Measurements from ENCODE around the gene ANKS1A.

ANKS1A gene

GRCh38 chr6:35068206-35068605, 179.2 kb downstream of the ANKS1A start:
- peak overlapping the region; percentile 45 for H3K27ac Mint-ChIP-seq
- no peaks in the 10 kb centered on the region for H3K9me3 Mint-ChIP-seq
- H3K4me1 Mint-ChIP-seq = peaks cover 7% of the 10 kb centered on the region
- ATAC-seq (no peak), DNase-seq (ENCODE audit: low spot score in 2 of 2) (no peak)
- no peaks in the 10 kb centered on the region for H3K36me3 Mint-ChIP-seq
- H3K4me3 Mint-ChIP-seq = no peak overlapping the region

GRCh38 chr6:35068644-35069043, 179.6 kb downstream of the ANKS1A start:
- Mint-ChIP-seq H3K36me3 (no peaks in the 10 kb centered on the region), H3K9me3 (no peaks in the 10 kb centered on the region), H3K4me3 (no peak overlapping the region), H3K27ac (peak overlapping the region; percentile 45), H3K4me1 (peaks cover 2% of the 10 kb centered on the region)
- ATAC-seq = no peak
- no peak for DNase-seq (ENCODE audit: low spot score in 2 of 2)

- no peak for ATAC-seq
- no peak overlapping the region for H3K4me3 Mint-ChIP-seq
- no peaks in the 10 kb centered on the region for H3K36me3 Mint-ChIP-seq
- no peak overlapping the region for H3K27ac Mint-ChIP-seq
- H3K4me1 Mint-ChIP-seq = no peaks in the 10 kb centered on the region
- no peak for DNase-seq (ENCODE audit: low spot score in 2 of 2)
- no peaks in the 10 kb centered on the region for H3K9me3 Mint-ChIP-seq
These were observed 180.2 kb downstream of the ANKS1A start for GRCh38 chr6:35069262-35069661.

GRCh38 chr6:35070111-35070510, 181.1 kb downstream of the ANKS1A start:
- Mint-ChIP-seq H3K27ac (no peak overlapping the region), H3K9me3 (no peaks in the 10 kb centered on the region), H3K36me3 (no peaks in the 10 kb centered on the region), H3K4me1 (no peaks in the 10 kb centered on the region), H3K4me3 (no peak overlapping the region)
- ATAC-seq (no peak), DNase-seq (ENCODE audit: low spot score in 2 of 2) (no peak)

GRCh38 chr6:35071347-35071994, 182.4 kb downstream of the ANKS1A start:
- Mint-ChIP-seq H3K4me1 (no peaks in the 10 kb centered on the region), H3K4me3 (no peak overlapping the region), H3K36me3 (no peaks in the 10 kb centered on the region), H3K27ac (peak overlapping the region; percentile 48), H3K9me3 (no peaks in the 10 kb centered on the region)
- ATAC-seq (no peak), DNase-seq (ENCODE audit: low spot score in 2 of 2) (no peak)

- Mint-ChIP-seq H3K4me1 (no peaks in the 10 kb centered on the region), H3K36me3 (no peaks in the 10 kb centered on the region), H3K9me3 (no peaks in the 10 kb centered on the region), H3K4me3 (no peak overlapping the region), H3K27ac (peak overlapping the region; percentile 48)
- DNase-seq (ENCODE audit: low spot score in 2 of 2) (no peak), ATAC-seq (no peak)
These were observed 183.1 kb downstream of the ANKS1A start for GRCh38 chr6:35072051-35072697.

- Mint-ChIP-seq H3K27ac (peak overlapping the region; percentile 48), H3K9me3 (no peaks in the 10 kb centered on the region), H3K4me1 (no peaks in the 10 kb centered on the region), H3K4me3 (no peak overlapping the region), H3K36me3 (no peaks in the 10 kb centered on the region)
- no peak for DNase-seq (ENCODE audit: low spot score in 2 of 2)
- no peak for ATAC-seq
These were observed 183.6 kb downstream of the ANKS1A start for GRCh38 chr6:35072698-35073055.

GRCh38 chr6:35073211-35073610, 184.2 kb downstream of the ANKS1A start:
- H3K4me3 Mint-ChIP-seq = no peak overlapping the region
- DNase-seq (ENCODE audit: low spot score in 2 of 2) (no peak), ATAC-seq (no peak)
- no peaks in the 10 kb centered on the region for H3K36me3 Mint-ChIP-seq
- no peaks in the 10 kb centered on the region for H3K9me3 Mint-ChIP-seq
- no peaks in the 10 kb centered on the region for H3K4me1 Mint-ChIP-seq
- H3K27ac Mint-ChIP-seq = peak overlapping the region; percentile 48

- H3K36me3 Mint-ChIP-seq = no peaks in the 10 kb centered on the region
- H3K4me3 Mint-ChIP-seq = no peak overlapping the region
- no peaks in the 10 kb centered on the region for H3K9me3 Mint-ChIP-seq
- no peaks in the 10 kb centered on the region for H3K4me1 Mint-ChIP-seq
- no peak overlapping the region for H3K27ac Mint-ChIP-seq
- ATAC-seq (no peak), DNase-seq (ENCODE audit: low spot score in 2 of 2) (no peak)
These were observed 184.9 kb downstream of the ANKS1A start for GRCh38 chr6:35073766-35074471.

GRCh38 chr6:35076997-35077712, 188.1 kb downstream of the ANKS1A start:
- Mint-ChIP-seq H3K4me3 (no peak overlapping the region), H3K9me3 (no peaks in the 10 kb centered on the region), H3K36me3 (no peaks in the 10 kb centered on the region), H3K27ac (no peak overlapping the region), H3K4me1 (no peaks in the 10 kb centered on the region)
- DNase-seq (ENCODE audit: low spot score in 2 of 2) (no peak), ATAC-seq (no peak)

GRCh38 chr6:35077713-35078105, 188.7 kb downstream of the ANKS1A start:
- DNase-seq (ENCODE audit: low spot score in 2 of 2) = no peak
- H3K4me3 Mint-ChIP-seq = no peak overlapping the region
- H3K36me3 Mint-ChIP-seq = no peaks in the 10 kb centered on the region
- no peaks in the 10 kb centered on the region for H3K4me1 Mint-ChIP-seq
- ATAC-seq = no peak
- H3K9me3 Mint-ChIP-seq = no peaks in the 10 kb centered on the region
- H3K27ac Mint-ChIP-seq = no peak overlapping the region

- no peak overlapping the region for H3K4me3 Mint-ChIP-seq
- DNase-seq (ENCODE audit: low spot score in 2 of 2) (no peak), ATAC-seq (no peak)
- no peaks in the 10 kb centered on the region for H3K9me3 Mint-ChIP-seq
- H3K4me1 Mint-ChIP-seq = no peaks in the 10 kb centered on the region
- no peaks in the 10 kb centered on the region for H3K36me3 Mint-ChIP-seq
- no peak overlapping the region for H3K27ac Mint-ChIP-seq
These were observed 189.3 kb downstream of the ANKS1A start for GRCh38 chr6:35078226-35078850.

- Mint-ChIP-seq H3K9me3 (no peaks in the 10 kb centered on the region), H3K4me1 (no peaks in the 10 kb centered on the region), H3K36me3 (no peaks in the 10 kb centered on the region), H3K27ac (no peak overlapping the region), H3K4me3 (no peak overlapping the region)
- no peak for DNase-seq (ENCODE audit: low spot score in 2 of 2)
- no peak for ATAC-seq
These were observed 189.8 kb downstream of the ANKS1A start for GRCh38 chr6:35078896-35079295.

GRCh38 chr6:35079311-35080000, 190.4 kb downstream of the ANKS1A start:
- no peaks in the 10 kb centered on the region for H3K36me3 Mint-ChIP-seq
- ATAC-seq (no peak), DNase-seq (ENCODE audit: low spot score in 2 of 2) (no peak)
- no peak overlapping the region for H3K4me3 Mint-ChIP-seq
- H3K4me1 Mint-ChIP-seq = no peaks in the 10 kb centered on the region
- H3K27ac Mint-ChIP-seq = no peak overlapping the region
- H3K9me3 Mint-ChIP-seq = no peaks in the 10 kb centered on the region

All from stimulated activated effector memory CD8-positive, alpha-beta T cell treated with anti-CD3 and anti-CD28 coated beads, Interleukin-12 subunit alpha, Interleukin-12 subunit beta, amount 100 ng/mL, for 72 hours (primary cell).